ENCODE results near the gene PRR18. TPM values are rescaled to one million over a fixed set of nuclear protein-coding genes. Genes with fewer than 3 reads are reported as not detected.

The PRR18 gene
- total and polyA plus RNA-seq, 2 of the 8 experiments (the other 6 are each of a cell fraction or from before 2014, with no cell fraction given), result 0.08 to 0.19 TPM

DNA sequence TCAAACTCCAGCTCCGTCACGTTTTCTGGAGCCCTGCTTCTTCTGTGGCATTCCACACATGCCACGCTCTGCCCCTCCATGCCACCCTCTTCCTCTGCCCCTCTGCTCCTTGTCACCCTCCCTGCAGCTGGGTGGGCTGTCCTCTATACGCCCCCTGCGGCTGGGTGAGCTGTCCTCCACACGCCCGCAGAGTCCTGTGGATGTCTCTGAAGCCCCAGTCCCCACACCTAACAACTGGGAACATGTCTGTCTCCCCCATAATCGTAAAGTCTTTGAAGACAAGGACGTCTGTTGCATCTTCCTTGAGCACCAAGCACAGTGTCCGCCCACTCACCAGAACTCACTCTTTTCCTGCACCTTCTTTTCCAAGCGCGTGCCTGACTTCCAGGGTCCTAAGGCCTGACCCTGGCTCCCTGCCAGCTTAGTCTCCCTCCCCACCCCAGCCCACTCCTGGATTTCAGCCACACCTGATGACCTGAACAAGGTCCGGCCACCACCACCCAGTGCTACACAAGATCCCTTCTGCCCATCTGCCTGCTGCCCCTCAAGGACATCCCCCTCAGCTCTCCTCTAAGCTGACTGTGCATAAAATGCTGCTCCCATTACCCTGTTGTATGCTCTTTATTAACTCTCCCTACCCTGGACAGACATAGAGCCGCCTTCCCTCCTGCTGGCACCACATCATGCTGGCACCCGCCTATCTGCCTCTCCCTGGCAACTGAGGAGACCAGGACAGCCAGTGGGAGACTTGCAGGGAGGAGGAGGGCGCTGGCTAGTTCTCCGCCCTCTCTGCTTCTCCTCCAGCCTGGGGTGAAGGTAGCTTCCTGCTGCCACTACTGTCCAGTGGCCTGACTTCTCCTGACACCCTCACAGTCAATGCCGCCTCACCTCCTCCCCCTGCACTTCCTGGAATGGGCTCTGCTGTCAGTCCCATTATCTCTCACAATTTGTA, 10.7 kb upstream of the PRR18 start:
- FAIRE-seq, result no peak
- no peak overlapping the region for H3K14ac ChIP-seq (ENCODE audit: insufficient read length)
- H2BK12ac ChIP-seq (ENCODE audit: low read depth, low read length), result 0 out of 2 replicates have a peak overlapping the region, but pooled peaks have one; percentile 50
- no peak overlapping the region for H4K91ac ChIP-seq (replicated peaks; ENCODE audit: insufficient read length, low read length)
- no peaks in the 10 kb centered on the region for H3K27me3 ChIP-seq (replicated peaks in 1 of 4; ENCODE audit: control insufficient read depth in 3 of 4, extremely low read depth in 1 of 4, insufficient read depth in 3 of 4, low read length in 3 of 4)
- H3K9me3 ChIP-seq (ENCODE audit: insufficient read depth in 2 of 2, low read depth in 1 of 2, low read length in 1 of 2), result no peaks in the 10 kb centered on the region
- no peak overlapping the region for H2AFZ ChIP-seq (ENCODE audit: low read length)
- H2BK15ac ChIP-seq (ENCODE audit: low read length), result no peak overlapping the region
- no peak overlapping the region for H4K5ac ChIP-seq (ENCODE audit: insufficient read length, low read depth, low read length)
- no peak overlapping the region for H3K27ac ChIP-seq (ENCODE audit: low read depth, low read length)
- no peak overlapping the region for H3K4me3 ChIP-seq (ENCODE audit: extremely low read depth in 1 of 4, insufficient read depth in 2 of 4, low read depth in 3 of 4, low read length in 4 of 4)
- no peaks in the 10 kb centered on the region; the same call in 1 of the 2 replicates for H3K79me1 ChIP-seq (ENCODE audit: low read depth, low read length)
- H3K79me2 ChIP-seq (ENCODE audit: control insufficient read depth in 1 of 2, insufficient read depth in 2 of 2, low read length in 2 of 2), result no peaks in the 10 kb centered on the region
- no peak overlapping the region for H3K9ac ChIP-seq (replicated peaks in 1 of 4; ENCODE audit: extremely low read depth in 1 of 4, low read depth in 3 of 4, low read length in 3 of 4)
- no peak overlapping the region; the same call in 1 of the 2 replicates for H3K18ac ChIP-seq (ENCODE audit: extremely low read depth, low read length)
- H3K23me2 ChIP-seq (ENCODE audit: low read depth, low read length), result no peaks in the 10 kb centered on the region
- peaks cover 0 to 4% of the 10 kb centered on the region in 2 experiments for H4K20me1 ChIP-seq (replicated peaks in 1 of 2; ENCODE audit: control insufficient read depth in 1 of 2, insufficient read depth in 2 of 2, low read length in 2 of 2)
- H3K56ac ChIP-seq (replicated peaks; ENCODE audit: insufficient read length, low read depth, low read length), result no peak overlapping the region
- no peak for DNase-seq (ENCODE audit: low read depth in 1 of 2, low spot score in 2 of 2)
- ChIA-PET POLR2A (ENCODE audit: partially characterized antibody) (interaction anchor here (1.1 to 1.7 kb wide), 4 partner anchors 8 to 15 kb away, joined by 3 to 4 read pairs (median 4); partner anchors contain the start of gene PRR18), CTCF (ENCODE audit: partially characterized antibody) (interaction anchor here (0.8 to 4.0 kb wide), 11 partner anchors 9 to 82 kb away, joined by 3 to 27 read pairs (median 5); no protein-coding TSS in a partner anchor)
- H2BK5ac ChIP-seq (ENCODE audit: low read depth, low read length), result peak overlapping the region; percentile 52; the same call in 1 of the 2 replicates
- H2BK20ac ChIP-seq (ENCODE audit: low read length), result 0 out of 2 replicates have a peak overlapping the region, but pooled peaks have one; percentile 4
- 0 out of 7 replicates have a peak, but pooled peaks cover 0 to 2% (median 0%) of the 10 kb centered on the region in 4 experiments for H3K4me1 ChIP-seq (replicated peaks in 1 of 4; ENCODE audit: control insufficient read depth in 3 of 4, insufficient read depth in 4 of 4, low read length in 3 of 4)
- no peak overlapping the region for H2BK120ac ChIP-seq (replicated peaks; ENCODE audit: low read depth, low read length)
- 0 out of 2 replicates have a peak overlapping the region, but pooled peaks have one; percentile 24 for H2AK5ac ChIP-seq (ENCODE audit: low read depth, low read length)
- peaks cover 0 to 24% (median 4%) of the 10 kb centered on the region in 4 experiments; a peak in 4 of 8 replicates for H3K36me3 ChIP-seq (ENCODE audit: control insufficient read depth in 2 of 4, insufficient read depth in 4 of 4, low read length in 3 of 4)
- H4K8ac ChIP-seq (ENCODE audit: extremely low read depth, insufficient read depth, low read length), result no peak overlapping the region
- WGBS, 2 experiments (ENCODE audit: extremely low coverage in 1 of 2, insufficient coverage in 1 of 2, insufficient read length in 1 of 2, insufficient replicate concordance in 2 of 2, low coverage in 1 of 2, low lambda C conversion rate in 2 of 2, missing lambda C conversion rate in 1 of 2), result 88% methylated on average over 16 of the region's 18 CpGs; no CpG with 5 or more reads in 1 of the 2 experiments
- H3K4ac ChIP-seq (replicated peaks; ENCODE audit: insufficient read length, low read depth, low read length), result no peak overlapping the region
- H3K4me2 ChIP-seq (ENCODE audit: insufficient read depth in 1 of 2, low read depth in 2 of 2, low read length in 2 of 2), result no peak overlapping the region
- H3K23ac ChIP-seq (ENCODE audit: insufficient read length), result no peak overlapping the region
- TF ChIP-seq TCF12 (IDR thresholded peaks at IDR 0.05; ENCODE audit: low read depth, low read length) (no peak), SP4 (IDR thresholded peaks at IDR 0.05; ENCODE audit: low read length) (no peak), EP300 (IDR thresholded peaks at IDR 0.05; ENCODE audit: borderline replicate concordance in 1 of 2, low read depth in 2 of 2, low read length in 2 of 2) (no peak), SRF (IDR thresholded peaks at IDR 0.05; ENCODE audit: low read depth, low read length) (no peak), CEBPB (IDR thresholded peaks at IDR 0.05; ENCODE audit: low read depth, low read length) (no peak), RBBP5 (IDR thresholded peaks at IDR 0.05; ENCODE audit: borderline replicate concordance, low read depth, low read length) (no peak), TAF1 (IDR thresholded peaks at IDR 0.05; ENCODE audit: low read depth, low read length) (no peak), RXRA (IDR thresholded peaks at IDR 0.05; ENCODE audit: insufficient read depth, low read depth, low read length) (no peak), POLR2A (IDR thresholded peaks at IDR 0.05; ENCODE audit: control extremely low read depth in 1 of 2, low read depth in 2 of 2, low read length in 2 of 2) (no peak), BACH1 (IDR thresholded peaks at IDR 0.05; ENCODE audit: low read length) (no peak)
- TF ChIP-seq, protein P1, sequence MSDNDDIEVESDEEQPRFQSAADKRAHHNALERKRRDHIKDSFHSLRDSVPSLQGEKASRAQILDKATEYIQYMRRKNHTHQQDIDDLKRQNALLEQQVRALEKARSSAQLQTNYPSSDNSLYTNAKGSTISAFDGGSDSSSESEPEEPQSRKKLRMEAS (IDR thresholded peaks at IDR 0.05), result no peak

All from H1 (cell line).